ENCODE measurements around the gene IRF2. TPM values are rescaled to one million over a fixed set of nuclear protein-coding genes. Genes with fewer than 3 reads are reported as not detected.

The IRF2 gene
- total RNA-seq, 4 donors from 2014 or later, result 16.9 to 53.1 (median 28.9) TPM

DNA sequence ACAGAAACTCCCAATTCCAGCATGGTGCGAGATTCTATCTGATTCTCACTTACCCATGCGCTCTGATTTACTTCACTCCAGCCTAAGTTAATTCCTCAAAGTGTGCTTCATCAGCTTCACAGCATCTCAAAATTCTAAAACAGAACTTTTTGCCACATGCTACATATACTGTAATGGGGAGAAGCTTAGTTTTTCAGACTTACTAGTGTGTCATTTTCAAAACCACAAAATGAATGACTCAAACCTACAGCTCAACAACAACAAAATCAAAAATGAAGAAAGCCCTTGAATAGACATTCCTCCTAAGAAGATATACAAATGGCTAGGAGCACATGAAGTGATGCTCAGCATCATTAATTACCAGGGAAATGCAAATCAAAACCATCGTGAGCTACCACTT is 14.9 kb downstream of the IRF2 start:
- no peak for ATAC-seq (ENCODE audit: low FRiP score)
- DNase-seq (ENCODE audit: low spot score), result no peak
- TF ChIP-seq, protein P1, sequence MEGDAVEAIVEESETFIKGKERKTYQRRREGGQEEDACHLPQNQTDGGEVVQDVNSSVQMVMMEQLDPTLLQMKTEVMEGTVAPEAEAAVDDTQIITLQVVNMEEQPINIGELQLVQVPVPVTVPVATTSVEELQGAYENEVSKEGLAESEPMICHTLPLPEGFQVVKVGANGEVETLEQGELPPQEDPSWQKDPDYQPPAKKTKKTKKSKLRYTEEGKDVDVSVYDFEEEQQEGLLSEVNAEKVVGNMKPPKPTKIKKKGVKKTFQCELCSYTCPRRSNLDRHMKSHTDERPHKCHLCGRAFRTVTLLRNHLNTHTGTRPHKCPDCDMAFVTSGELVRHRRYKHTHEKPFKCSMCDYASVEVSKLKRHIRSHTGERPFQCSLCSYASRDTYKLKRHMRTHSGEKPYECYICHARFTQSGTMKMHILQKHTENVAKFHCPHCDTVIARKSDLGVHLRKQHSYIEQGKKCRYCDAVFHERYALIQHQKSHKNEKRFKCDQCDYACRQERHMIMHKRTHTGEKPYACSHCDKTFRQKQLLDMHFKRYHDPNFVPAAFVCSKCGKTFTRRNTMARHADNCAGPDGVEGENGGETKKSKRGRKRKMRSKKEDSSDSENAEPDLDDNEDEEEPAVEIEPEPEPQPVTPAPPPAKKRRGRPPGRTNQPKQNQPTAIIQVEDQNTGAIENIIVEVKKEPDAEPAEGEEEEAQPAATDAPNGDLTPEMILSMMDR (IDR thresholded peaks at IDR 0.05), result no peak

DNA sequence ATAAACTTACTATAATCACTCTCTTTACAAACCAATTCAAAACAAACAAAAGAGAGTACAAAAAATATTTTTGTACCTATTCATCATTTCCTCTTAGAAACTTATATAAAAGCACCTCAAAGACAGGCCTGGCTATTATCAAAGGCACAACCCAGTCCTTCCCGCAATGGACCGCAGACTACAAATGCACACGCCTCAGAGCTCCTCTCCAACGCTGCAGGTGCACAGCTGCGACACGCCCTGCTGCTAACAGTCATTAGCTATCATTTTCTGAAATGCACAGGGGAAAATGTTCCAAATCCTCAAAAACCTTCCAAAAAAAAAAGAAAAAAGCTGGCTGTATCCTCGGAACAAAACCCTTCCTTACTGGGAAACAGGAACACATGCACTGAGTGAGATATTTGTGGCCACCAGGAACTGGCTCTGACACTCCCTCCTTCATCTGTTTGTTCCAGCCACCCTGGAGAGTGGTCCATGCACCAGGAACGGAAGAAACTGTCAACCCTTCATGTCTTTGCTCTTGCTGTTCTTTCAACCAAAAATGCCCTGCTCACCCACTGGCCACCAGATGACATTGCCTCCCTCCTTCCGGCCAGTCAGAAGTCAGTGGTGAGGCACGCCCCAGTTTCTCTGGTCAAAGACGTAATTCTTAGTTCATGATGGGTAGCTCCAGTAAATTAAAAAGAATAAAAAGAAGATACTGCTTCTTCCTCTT is 16.7 kb downstream of the IRF2 start:
- DNase-seq (ENCODE audit: low spot score) (no peak), ATAC-seq (ENCODE audit: low FRiP score) (no peak)
- TF ChIP-seq, protein P1 (IDR thresholded peaks at IDR 0.05), result no peak

DNA sequence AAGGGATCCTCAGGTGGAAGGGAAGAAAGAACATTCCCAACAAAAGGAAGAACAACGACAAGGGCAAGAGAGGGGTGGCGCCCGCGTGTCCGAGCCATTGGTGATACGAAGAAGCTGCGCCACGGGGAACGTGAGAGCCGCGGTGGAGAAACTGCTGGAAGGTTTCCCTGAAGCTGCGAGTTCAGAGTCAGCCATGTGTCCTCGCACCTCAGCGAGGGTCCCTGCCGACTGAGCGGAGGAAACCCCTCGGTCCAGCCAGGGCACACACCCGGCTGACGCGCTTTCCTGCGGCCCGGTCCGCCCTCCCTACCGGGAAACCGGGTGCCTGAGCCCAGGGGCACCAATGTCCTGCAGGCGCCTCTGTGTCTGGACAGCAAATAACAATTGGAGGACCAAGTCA is 18.0 kb downstream of the IRF2 start:
- no peak for ATAC-seq (ENCODE audit: low FRiP score)
- TF ChIP-seq, protein P1 (IDR thresholded peaks at IDR 0.05), result no peak
- DNase-seq (ENCODE audit: low spot score), result no peak

DNA sequence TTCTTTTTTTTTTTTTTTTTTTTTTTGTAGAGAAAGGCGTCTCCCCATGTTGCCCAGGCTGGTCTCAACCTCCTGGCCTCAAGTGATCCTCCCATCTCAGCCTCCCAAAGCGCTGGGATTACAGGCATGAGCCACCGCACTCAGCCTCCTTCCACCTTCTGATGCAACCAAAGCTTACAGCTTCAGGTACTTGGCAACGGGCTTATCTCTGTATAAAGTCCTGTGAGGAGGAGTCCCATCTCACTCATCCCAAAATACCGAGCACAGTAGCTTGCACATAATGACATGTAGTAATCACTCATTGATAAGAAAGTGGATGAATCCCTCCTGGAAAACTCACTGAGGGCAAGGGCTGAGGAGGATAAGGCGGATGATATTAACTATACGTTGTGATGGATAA is 19.1 kb downstream of the IRF2 start:
- DNase-seq (ENCODE audit: low spot score), result no peak
- TF ChIP-seq, protein P1 (IDR thresholded peaks at IDR 0.05), result no peak
- ATAC-seq (ENCODE audit: low FRiP score), result no peak

DNA sequence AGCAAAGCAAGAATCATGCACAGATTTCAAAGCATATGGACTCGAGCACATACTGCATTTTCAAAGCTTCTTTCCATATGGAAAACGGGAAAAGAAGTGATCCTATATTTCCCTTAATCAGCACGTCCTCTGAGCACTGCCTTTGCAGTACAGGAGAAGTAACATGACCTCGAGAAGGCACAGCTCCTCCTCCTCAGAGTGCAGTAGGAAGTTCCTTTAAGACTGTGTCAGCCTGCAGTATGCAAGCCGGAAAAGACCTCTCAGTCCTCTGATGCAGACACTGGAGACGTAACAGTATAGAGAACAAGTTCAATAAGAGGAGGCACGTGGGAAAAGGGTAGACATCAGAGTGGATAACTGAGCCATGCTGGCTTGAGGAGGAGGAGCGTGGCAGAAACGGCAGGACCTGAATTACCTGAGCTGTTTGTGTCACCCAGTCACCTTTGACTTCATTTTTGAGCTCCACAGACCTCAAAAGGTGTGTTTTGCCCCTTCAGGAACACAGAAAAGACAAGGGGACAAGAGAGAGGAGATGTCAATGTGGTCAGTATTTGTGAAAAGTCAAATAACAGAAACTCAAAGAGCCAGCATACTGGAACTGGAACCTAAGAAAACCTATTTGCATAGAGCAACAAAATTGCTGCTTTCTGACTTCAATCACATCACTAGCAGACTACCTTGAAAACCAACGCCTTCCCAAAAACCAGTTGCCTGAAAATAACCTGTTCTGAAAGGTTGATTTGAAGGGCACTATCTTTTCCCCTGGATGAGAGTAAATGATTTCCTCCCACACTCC is 20.8 kb downstream of the IRF2 start:
- TF ChIP-seq, protein P1 (IDR thresholded peaks at IDR 0.05), result no peak
- no peak for DNase-seq (ENCODE audit: low spot score)
- peak; percentile 79 for ATAC-seq (ENCODE audit: low FRiP score)

DNA sequence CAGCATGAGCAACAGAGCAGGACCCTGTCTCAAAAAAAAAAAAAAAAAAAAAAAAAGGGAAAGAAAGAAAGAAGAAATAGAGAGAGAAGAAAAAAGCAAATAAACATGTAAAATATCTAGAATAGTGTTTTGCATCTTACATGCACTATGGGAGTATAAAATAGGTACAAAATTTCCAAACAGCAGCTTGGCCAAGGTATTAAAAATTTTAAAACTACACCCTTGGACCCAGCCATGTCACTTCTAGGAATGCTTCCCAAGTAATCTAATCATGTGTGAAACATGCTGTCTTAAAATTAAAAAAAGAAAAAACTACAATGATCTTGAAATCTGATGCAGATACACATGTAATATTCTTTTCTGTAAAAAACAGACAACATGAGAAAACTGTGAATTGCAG is 21.6 kb downstream of the IRF2 start:
- ATAC-seq (ENCODE audit: low FRiP score) (no peak), DNase-seq (ENCODE audit: low spot score) (no peak)
- TF ChIP-seq, protein P1 (IDR thresholded peaks at IDR 0.05), result no peak

Measured in omental fat pad (tissue), 4 donors.